ENCODE results near the gene PROP1. TPM values are rescaled to one million over a fixed set of nuclear protein-coding genes. Genes with fewer than 3 reads are reported as not detected.

Gene PROP1
- total and polyA plus RNA-seq, 2 experiments from 2014 or later = 0.10 TPM; not detected in 1

GRCh38 chr5:177966839-177967166 lies 29.2 kb downstream of the PROP1 start:
- Histone ChIP-seq H3K9me2 (replicated peaks; ENCODE audit: insufficient read depth) (no peaks in the 10 kb centered on the region), H3K27ac (no peak overlapping the region), H3K36me3 (replicated peaks; ENCODE audit: insufficient read depth, low read depth) (no peaks in the 10 kb centered on the region), H3K79me2 (no peaks in the 10 kb centered on the region), H3K4me3 (no peak overlapping the region), H3K9me3 (ENCODE audit: low read depth) (no peaks in the 10 kb centered on the region), H3K4me1 (ENCODE audit: insufficient read depth) (no peaks in the 10 kb centered on the region), H4K20me1 (ENCODE audit: insufficient read depth, poor library complexity, severe bottlenecking) (no peaks in the 10 kb centered on the region), H2AFZ (no peak overlapping the region), H3K4me2 (no peak overlapping the region), H3K27me3 (no peaks in the 10 kb centered on the region)
- 87% methylated on average over 7 of the region's 7 CpGs for WGBS (ENCODE audit: low lambda C conversion rate, missing lambda C conversion rate)
- DNase-seq (ENCODE audit: low spot score) = no peak
- TF ChIP-seq EZH2 (IDR thresholded peaks at IDR 0.05; ENCODE audit: borderline replicate concordance) (no peak), EZH2phosphoT487 (IDR thresholded peaks at IDR 0.05; ENCODE audit: low read depth, severe bottlenecking, unreplicated experiment) (no peak), CTCF (IDR thresholded peaks at IDR 0.05; ENCODE audit: poor library complexity) (no peak)

DNA sequence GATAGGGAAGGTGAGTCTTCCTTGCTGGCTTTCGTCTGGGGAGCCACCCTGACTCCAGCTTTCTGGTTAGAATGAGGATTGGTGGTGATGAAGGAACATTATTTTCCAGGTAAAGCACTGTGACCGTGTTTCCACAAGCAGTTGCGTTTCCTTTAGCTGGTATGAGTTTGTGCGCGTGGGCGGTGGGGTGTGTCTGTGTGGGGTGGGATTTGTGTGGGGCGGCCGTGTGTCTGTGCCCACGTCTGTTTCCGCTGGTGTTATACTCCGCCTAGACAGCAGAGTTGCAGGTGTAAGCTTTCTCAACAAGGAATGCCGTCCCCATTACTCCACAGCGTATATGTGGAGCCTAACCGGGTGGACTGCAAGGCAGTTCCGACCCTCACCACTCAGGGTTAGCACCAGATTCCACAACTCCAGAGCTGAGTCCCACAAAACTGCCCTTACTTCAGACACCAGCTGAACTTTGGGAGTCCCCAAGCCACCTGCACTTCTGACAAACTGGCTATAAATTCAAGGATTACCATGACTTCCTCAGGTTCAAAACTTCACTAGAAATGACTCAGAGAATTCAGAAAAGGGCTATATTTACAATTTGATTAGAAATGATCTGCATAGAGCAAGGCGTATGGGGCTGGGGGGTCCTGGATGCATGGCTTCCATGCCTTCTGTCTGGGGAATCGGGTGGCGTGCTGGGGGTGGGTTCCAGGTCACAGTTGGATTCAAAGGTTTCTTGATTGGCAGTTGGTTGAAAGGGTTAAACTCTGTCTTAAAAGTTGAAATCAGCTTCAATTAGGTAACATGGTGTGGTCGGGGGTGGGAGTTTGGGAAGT lies 29.8 kb downstream of the PROP1 start:
- WGBS (ENCODE audit: low lambda C conversion rate, missing lambda C conversion rate) = 91% methylated on average over 19 of the region's 19 CpGs
- no peak for DNase-seq (ENCODE audit: low spot score)
- Histone ChIP-seq H2AFZ (no peak overlapping the region), H3K9me2 (replicated peaks; ENCODE audit: insufficient read depth) (no peaks in the 10 kb centered on the region), H4K20me1 (ENCODE audit: insufficient read depth, poor library complexity, severe bottlenecking) (no peaks in the 10 kb centered on the region), H3K79me2 (no peaks in the 10 kb centered on the region), H3K4me3 (no peak overlapping the region), H3K9me3 (ENCODE audit: low read depth) (no peaks in the 10 kb centered on the region), H3K4me1 (ENCODE audit: insufficient read depth) (no peaks in the 10 kb centered on the region), H3K27me3 (no peaks in the 10 kb centered on the region), H3K27ac (no peak overlapping the region), H3K36me3 (replicated peaks; ENCODE audit: insufficient read depth, low read depth) (no peaks in the 10 kb centered on the region), H3K4me2 (no peak overlapping the region)
- TF ChIP-seq CTCF (IDR thresholded peaks at IDR 0.05; ENCODE audit: poor library complexity) = no peak
- TF ChIP-seq EZH2phosphoT487 (IDR thresholded peaks at IDR 0.05; ENCODE audit: low read depth, severe bottlenecking, unreplicated experiment) = no peak
- TF ChIP-seq EZH2 (IDR thresholded peaks at IDR 0.05; ENCODE audit: borderline replicate concordance) = no peak

DNA sequence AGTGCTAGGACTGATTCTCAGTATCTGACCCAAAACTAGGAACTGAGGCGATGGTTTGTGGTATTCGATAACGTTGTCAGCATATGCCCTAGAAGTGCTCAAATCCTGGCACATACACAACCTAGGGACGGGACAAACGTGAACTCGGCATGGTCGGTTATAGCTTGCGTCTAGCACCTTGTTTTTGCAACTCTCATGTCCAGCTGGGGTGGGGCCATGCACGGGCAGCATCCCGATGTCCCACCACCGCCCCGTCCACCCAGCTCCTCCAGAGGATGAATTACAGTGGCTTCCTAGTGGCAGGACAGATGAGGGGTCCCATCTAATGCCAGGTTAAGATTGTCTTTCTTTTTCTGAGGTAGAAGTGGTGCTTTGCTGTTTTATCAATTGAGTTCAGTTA lies 31.6 kb downstream of the PROP1 start:
- no peak overlapping the region for H3K27ac ChIP-seq
- no peak for DNase-seq (ENCODE audit: low spot score)
- H3K9me3 ChIP-seq (ENCODE audit: low read depth) = no peaks in the 10 kb centered on the region
- no peaks in the 10 kb centered on the region for H3K79me2 ChIP-seq
- H3K9me2 ChIP-seq (replicated peaks; ENCODE audit: insufficient read depth) = no peaks in the 10 kb centered on the region
- no peaks in the 10 kb centered on the region for H3K4me1 ChIP-seq (ENCODE audit: insufficient read depth)
- H3K4me2 ChIP-seq = no peak overlapping the region
- H4K20me1 ChIP-seq (ENCODE audit: insufficient read depth, poor library complexity, severe bottlenecking) = no peaks in the 10 kb centered on the region
- WGBS (ENCODE audit: low lambda C conversion rate, missing lambda C conversion rate) = 97% methylated on average over 12 of the region's 12 CpGs
- H2AFZ ChIP-seq = no peak overlapping the region
- H3K36me3 ChIP-seq (replicated peaks; ENCODE audit: insufficient read depth, low read depth) = no peaks in the 10 kb centered on the region
- H3K27me3 ChIP-seq = no peaks in the 10 kb centered on the region
- TF ChIP-seq EZH2phosphoT487 (IDR thresholded peaks at IDR 0.05; ENCODE audit: low read depth, severe bottlenecking, unreplicated experiment) (no peak), EZH2 (IDR thresholded peaks at IDR 0.05; ENCODE audit: borderline replicate concordance) (no peak), CTCF (IDR thresholded peaks at IDR 0.05; ENCODE audit: poor library complexity) (no peak)
- H3K4me3 ChIP-seq = no peak overlapping the region

Measured in hepatocyte (in vitro differentiated cells).